Right atrium auricular region (tissue), 2 donors: ENCODE results near the gene TRIP10. TPM values are rescaled to one million over a fixed set of nuclear protein-coding genes. Genes with fewer than 3 reads are reported as not detected.

Experiments
- DNase-seq: peaks from one replicate; pipeline ENCODE4 v3.0.0-alpha.2; 2019; ENCODE audit warnings: low spot score
- H3K27ac ChIP-seq, 2 donors: fragments of 200-600 bp; sonication (generic); 1 replicate in 1 of 2; 2 replicates in 1 of 2; pipeline ENCODE4 v1.5.1; 2016 to 2019
- H3K27me3 ChIP-seq, 2 donors: fragments of 200-600 bp; sonication (generic); one replicate each; pipeline versions ENCODE4 v1.5.1 to v1.6.0; 2017 to 2019
- H3K36me3 ChIP-seq: fragments of 200-600 bp; sonication (generic); one replicate; pipeline ENCODE4 v1.5.1; 2016
- H3K4me1 ChIP-seq, 2 donors: fragments of 200-600 bp; sonication (generic); one replicate each; pipeline versions ENCODE4 v1.5.1 to v1.6.0; 2017 to 2019
- H3K4me3 ChIP-seq, 2 donors: fragments of 200-600 bp; sonication (generic); 1 replicate in 1 of 2; 2 replicates in 1 of 2; pipeline ENCODE4 v1.5.1; 2017 to 2019; ENCODE audit warnings: mild to moderate bottlenecking in 1 of 2, moderate library complexity in 1 of 2
- H3K9me3 ChIP-seq, 2 donors: fragments of 200-600 bp; sonication (generic); one replicate each; pipeline ENCODE4 v1.5.1; 2019
- total RNA-seq, 2 donors: library from RNA; depleted of rRNA; stranded (reverse); fragments of >200 nt; gene quantifications; one replicate each; pipeline ENCODE4 v1.1.0, GENCODE V29; 2016
- TF ChIP-seq, protein P1 (sequence below), 2 donors: fragments of 200-600 bp; sonication (generic); IDR thresholded peaks; one replicate each; pipeline ENCODE4 v1.5.1; 2019; ENCODE audit warnings: antibody characterized with exemption in 2 of 2

The TRIP10 gene
- total RNA-seq, 2 donors from 2014 or later, result 39.6 to 65.3 TPM

DNA sequence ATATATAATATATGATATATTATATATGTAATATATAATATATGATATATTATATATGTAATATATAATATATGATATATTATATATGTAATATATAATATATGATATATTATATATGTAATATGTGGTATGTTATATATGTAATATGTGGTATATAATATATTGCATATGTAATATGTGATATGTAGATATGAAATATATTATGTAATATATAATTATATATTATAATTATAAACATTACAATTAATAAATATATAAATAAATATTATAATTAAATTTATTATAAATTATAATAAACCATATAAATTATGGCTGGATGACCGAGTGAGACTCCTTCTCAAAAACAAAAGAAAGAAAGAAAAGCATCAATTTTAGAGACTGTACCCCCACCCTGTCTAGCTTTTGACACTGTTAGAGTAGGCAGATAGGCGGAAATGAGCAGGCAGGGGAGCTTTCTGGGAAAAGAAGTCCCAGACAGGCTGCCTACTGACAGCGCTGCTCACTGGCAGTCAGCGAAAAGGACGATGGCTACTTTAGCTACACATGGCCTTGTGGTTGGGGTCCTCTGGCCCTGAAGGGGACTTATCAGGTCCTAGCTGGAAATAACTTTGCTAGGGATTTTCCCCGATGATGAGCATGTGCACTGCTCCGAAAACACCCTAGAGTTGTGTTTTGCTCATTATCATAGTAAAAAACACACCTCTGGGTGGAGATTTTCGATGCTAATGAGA is 38.7 kb upstream of the TRIP10 start:
- no peak overlapping the region for H3K27ac ChIP-seq
- H3K4me3 ChIP-seq, result no peak overlapping the region
- no peak for DNase-seq
- H3K36me3 ChIP-seq, result no peaks in the 10 kb centered on the region
- no peaks in the 10 kb centered on the region for H3K4me1 ChIP-seq
- TF ChIP-seq, protein P1, sequence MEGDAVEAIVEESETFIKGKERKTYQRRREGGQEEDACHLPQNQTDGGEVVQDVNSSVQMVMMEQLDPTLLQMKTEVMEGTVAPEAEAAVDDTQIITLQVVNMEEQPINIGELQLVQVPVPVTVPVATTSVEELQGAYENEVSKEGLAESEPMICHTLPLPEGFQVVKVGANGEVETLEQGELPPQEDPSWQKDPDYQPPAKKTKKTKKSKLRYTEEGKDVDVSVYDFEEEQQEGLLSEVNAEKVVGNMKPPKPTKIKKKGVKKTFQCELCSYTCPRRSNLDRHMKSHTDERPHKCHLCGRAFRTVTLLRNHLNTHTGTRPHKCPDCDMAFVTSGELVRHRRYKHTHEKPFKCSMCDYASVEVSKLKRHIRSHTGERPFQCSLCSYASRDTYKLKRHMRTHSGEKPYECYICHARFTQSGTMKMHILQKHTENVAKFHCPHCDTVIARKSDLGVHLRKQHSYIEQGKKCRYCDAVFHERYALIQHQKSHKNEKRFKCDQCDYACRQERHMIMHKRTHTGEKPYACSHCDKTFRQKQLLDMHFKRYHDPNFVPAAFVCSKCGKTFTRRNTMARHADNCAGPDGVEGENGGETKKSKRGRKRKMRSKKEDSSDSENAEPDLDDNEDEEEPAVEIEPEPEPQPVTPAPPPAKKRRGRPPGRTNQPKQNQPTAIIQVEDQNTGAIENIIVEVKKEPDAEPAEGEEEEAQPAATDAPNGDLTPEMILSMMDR (IDR thresholded peaks at IDR 0.05), result no peak
- no peaks in the 10 kb centered on the region for H3K27me3 ChIP-seq
- no peaks in the 10 kb centered on the region for H3K9me3 ChIP-seq

DNA sequence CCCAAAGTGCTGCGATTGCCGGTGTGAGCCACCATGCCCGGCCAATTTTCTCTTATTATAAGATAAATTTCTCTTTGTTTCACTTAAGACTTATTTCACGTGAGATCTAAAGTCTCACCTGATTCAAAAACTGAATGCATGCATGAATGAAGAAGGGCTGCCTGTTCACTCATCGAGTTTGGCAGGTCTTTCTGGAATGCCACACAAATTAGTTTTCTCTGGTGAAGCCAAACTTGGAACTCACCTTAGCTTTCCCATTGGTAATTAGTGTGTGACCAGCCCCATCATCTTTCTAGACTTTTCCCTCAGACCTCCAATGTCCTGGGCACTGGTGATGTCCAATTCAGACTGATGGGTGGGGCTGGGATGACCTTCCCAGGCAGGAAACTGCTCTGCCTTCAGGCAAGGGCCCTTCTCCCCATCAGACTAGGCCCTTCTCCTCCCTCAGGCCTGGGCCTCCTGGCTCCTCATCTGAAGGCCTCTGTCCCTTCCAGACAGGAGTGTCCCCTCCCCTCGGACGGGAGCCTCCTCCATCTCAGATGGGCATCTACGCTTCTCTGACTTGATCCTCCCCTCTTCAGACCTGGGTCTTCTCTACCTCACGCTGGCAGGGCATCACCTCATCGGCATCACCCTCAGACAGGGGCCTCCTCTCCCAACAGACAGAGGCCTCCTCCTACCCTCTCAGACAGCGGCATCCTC is 33.4 kb upstream of the TRIP10 start:
- Histone ChIP-seq H3K27ac (no peak overlapping the region), H3K4me3 (no peak overlapping the region), H3K9me3 (no peaks in the 10 kb centered on the region), H3K4me1 (no peaks in the 10 kb centered on the region), H3K27me3 (no peaks in the 10 kb centered on the region), H3K36me3 (no peaks in the 10 kb centered on the region)
- TF ChIP-seq, protein P1 (IDR thresholded peaks at IDR 0.05), result no peak
- no peak for DNase-seq

DNA sequence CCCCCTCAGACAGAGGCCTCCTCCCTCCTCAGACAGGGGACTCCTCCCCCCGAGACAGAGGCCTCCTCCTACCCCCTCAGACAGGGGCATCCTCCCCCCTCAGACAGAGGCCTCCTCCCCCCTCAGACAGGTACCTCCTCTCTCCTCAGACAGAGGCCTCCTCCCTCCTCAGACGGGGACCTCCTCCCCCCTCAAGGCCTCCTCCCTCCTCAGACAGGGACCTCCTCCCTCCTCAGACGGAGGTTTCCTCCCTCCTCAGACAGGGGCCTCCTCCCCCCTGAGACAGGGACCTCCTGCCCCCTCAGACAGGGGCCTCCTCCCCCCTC is 32.9 kb upstream of the TRIP10 start:
- H3K27me3 ChIP-seq, result no peaks in the 10 kb centered on the region

DNA sequence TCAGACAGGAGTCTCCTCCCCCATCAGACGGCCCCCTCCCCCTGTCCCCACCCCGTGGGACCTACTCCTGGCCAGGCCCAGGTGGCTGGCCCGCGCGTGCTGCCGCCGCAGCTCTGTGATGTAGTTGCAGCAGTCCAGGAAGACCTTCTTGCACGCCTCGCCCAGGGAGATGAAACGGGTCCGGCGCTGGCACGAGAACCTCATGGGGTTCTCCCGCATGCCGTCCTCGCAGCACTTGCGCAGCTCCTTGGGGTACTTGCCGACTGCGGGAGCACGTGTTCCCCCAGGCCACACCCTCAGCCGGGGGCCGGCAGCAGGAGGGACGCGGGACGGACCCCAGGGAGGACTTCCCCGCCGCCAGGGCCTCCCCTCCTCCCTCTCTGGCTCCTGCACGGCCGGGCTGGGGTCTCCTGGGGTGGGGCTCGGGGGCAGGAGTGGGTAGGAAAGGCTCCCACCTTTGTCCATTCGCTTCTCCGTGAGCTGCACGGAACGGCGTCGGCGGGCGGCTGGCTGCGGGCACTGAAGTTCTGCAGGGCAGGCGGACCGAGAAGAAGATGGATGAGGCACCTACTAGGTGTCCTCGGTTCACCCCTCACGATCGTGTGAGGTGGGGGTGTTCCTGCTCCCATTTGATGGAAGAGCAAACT is 32.3 kb upstream of the TRIP10 start:
- Histone ChIP-seq H3K27ac (no peak overlapping the region), H3K27me3 (no peaks in the 10 kb centered on the region), H3K4me1 (no peaks in the 10 kb centered on the region), H3K4me3 (no peak overlapping the region), H3K36me3 (no peaks in the 10 kb centered on the region), H3K9me3 (no peaks in the 10 kb centered on the region)
- TF ChIP-seq, protein P1 (IDR thresholded peaks at IDR 0.05), result no peak
- DNase-seq, result no peak

More for the DNA sequence above, 32.9 kb upstream of the TRIP10 start:
- Histone ChIP-seq H3K36me3 (no peaks in the 10 kb centered on the region), H3K9me3 (no peaks in the 10 kb centered on the region), H3K4me1 (no peaks in the 10 kb centered on the region), H3K27ac (no peak overlapping the region), H3K4me3 (no peak overlapping the region)
- TF ChIP-seq, protein P1 (IDR thresholded peaks at IDR 0.05), result no peak
- no peak for DNase-seq

DNA sequence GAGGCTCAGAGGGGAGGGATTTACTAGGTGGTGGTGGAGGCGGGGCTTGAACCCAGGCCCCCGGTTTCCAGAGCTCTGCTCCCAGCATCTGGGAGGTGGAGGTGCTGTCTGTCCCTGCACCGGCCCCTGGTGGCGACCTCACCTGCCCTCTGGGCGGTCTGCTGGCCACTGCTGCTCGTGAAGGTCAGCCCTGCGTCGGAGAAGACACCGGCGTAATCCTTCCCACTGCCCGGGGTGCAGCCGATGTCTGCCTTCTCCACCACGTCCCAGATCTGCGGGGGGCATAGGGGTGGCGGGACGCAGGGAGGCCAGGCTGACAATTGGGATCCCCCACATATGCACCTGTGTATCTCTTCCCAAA is 31.8 kb upstream of the TRIP10 start:
- H3K27ac ChIP-seq, result no peak overlapping the region
- no peaks in the 10 kb centered on the region for H3K4me1 ChIP-seq
- no peaks in the 10 kb centered on the region for H3K36me3 ChIP-seq
- H3K27me3 ChIP-seq, result no peaks in the 10 kb centered on the region
- H3K9me3 ChIP-seq, result no peaks in the 10 kb centered on the region
- TF ChIP-seq, protein P1 (IDR thresholded peaks at IDR 0.05), result no peak
- DNase-seq, result no peak
- no peak overlapping the region for H3K4me3 ChIP-seq
